HUDEP-2 (cell line): ENCODE data around the gene SH3TC1.

Source experiments
- DNase-seq, 76 experiments: peaks; one replicate each; lab custom pipeline; 2025; ENCODE audit not compliant: unreplicated experiment in 76 of 76; lab: John Stamatoyannopoulos, UW

SH3TC1 gene

DNA sequence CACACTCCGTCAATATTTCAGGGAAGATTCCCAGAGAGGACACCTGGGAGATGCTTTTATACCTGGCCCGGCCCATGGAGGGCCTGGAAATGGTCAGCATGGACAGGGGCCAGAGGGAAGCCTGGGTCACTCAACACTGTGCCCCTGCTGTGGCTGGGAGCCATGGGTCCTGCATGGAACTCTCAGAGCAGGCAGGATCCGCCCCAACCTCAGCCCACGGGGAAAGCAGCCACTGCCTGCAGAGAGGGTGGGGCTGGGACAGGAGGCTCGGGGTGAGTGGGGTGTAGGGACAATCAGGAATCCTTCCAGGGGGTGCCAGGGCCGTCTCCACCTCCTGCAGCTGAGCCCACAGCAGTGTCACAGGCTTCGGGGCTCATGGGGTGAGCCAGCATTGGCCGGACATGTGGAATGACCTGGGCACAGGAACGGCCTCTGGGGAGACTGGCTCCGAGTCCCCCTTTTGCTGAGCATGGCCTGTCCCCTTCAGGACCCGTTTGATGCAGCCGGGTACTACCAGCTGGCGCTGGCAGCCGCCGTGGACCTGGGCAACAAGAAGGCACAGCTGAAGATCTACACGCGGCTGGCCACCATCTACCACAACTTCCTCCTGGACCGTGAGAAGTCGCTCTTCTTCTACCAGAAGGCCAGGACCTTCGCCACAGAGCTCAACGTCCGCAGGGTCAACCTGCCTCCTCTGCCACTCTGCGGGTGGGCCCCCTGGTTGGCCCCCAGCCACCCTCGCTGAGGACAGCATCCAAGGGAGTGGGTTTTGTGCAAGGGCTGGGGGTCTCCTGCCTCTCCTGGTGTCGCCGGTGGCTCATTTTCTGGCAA, 41.3 kb downstream of the SH3TC1 start:
- DNase-seq: no peak

DNA sequence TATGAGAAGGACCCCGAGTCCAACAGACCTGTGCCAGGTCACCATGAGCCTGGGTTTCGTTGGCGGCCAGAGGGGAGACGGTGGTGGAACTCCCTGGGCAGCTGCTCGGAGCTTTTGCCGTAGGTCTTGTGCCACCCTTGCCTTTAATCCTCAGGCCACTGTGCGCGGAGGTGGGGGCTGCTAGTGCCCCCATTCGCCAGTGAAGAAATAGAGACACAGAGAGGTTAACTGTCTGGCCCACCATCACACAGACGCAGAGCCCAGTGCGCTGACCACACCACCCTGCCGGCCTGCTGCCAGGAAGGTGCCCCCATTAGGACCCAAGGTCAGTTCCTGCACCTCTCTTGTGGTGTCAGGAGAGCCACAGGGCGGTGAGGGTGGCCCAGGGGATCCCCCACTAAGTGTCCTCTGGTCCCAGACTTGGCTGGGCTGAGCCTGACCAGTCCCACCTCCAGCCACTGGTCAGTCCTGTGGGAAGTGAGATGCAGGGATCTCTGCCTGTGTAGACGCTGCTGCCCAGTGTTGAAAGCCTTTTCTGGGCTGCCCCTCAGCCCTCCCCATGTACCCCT, 42.2 kb downstream of the SH3TC1 start:
- DNase-seq: no peak

DNA sequence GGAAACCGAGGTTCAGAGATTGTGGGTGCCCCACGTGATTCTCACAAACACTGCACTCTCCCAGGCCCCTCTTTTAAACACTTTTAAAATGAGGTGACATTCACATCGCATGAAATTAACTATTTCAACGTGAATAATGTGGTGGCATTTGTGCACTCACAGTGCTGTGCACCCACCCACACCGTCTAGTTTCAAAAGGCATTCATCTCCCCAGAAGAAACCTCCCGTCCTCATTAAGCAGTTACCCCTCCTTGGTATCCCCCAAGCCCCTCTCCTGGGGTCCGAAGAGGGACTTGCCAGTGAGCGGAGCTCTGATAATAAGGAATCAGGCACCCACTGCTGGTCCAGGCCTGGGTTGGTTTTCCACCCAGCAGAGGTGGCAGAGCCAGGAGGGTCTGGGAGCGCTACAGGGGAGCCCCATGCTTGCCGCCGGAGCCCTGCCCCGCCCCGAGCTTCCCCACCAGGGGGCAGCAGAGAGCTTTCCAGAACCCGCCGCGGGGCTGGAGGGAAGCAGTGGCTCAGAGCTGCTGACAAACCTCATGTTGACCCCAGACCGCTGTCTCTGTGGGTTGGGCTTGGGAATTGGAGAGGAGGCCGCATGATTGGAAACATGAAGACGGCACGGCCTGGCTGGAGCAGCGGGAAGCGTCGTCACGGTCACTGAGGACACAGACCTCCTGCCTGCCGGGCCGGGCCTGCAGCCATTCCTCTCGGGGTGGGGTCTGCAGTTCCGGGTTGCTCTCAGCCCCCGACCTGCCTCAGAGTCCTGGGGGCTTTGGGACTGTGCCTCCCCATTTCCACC, 43.0 kb downstream of the SH3TC1 start:
- peak in 57 of 76 experiments; percentile 2 to 81 (median 42) for DNase-seq

DNA sequence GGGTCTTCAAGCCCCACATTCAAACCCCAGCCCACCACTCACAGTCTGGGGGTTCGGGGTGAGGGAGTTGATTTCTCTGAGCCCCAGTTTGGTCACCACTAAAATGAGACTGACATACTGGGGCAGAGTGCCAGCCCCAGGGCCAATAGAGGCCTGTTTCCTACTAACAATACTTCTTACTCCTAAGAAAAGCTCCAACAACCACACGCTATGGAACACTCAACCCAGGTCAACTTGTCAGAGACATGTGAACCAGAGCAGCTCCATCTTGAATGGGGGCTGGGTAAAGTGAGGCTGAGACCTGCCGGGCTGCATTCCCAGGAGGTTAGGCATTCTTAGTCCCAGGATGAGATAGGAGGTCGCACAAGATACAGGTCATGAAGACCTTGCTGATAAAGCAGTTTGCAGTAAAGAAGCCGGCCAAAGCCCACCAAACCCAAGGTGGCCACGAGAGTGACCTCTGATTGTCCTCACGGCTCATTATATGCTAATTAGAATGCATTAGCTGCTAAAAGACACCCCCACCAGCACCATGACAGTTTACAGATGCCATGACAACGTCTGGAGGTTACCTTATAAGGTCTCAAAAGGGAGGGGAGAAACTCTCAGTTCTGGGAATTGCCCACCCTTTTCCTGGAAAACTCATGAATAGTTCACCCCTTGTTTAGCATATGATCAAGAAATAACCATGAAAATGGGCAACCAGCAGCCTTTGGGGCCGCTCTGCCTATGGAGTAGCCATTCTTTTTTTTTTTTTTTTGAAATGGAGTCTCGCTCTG, 43.9 kb downstream of the SH3TC1 start:
- no peak for DNase-seq

DNA sequence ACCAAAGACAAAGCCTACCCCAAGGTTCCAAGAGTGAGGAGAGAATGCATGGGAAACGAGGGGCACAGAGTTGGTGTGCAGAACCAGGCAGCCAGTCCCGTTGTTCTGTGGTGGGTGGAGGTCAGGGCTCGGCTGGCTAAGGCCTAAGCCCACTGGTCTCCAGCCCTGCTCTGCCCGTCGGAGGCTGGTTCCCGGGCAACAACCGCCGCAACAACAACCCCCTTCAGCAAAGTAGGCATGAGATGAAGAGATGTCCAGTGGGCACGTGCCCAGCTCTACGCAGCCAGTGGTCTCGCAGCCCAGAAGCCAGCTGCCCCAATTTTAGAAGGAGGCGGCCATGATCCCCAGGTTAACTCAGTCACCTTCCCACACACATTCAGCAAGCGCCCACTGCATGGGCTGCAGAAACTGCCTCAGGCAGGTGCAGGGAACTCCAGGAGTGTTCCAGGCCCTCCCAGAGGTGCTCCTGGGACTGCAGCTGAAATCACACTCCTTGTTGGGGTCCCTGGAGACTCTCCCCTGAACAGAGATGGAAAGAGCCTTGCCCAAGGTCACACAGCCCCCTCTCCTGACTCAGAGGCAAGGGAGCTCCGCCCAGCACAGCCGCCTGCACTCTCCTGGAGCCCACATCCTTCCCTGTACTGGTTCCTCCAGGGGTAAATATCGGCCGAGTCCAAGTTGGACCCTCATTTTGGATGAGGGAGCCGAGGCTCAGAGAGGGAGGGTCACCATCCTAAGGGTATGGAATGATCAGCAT, 45.1 kb downstream of the SH3TC1 start:
- DNase-seq: no peak

DNA sequence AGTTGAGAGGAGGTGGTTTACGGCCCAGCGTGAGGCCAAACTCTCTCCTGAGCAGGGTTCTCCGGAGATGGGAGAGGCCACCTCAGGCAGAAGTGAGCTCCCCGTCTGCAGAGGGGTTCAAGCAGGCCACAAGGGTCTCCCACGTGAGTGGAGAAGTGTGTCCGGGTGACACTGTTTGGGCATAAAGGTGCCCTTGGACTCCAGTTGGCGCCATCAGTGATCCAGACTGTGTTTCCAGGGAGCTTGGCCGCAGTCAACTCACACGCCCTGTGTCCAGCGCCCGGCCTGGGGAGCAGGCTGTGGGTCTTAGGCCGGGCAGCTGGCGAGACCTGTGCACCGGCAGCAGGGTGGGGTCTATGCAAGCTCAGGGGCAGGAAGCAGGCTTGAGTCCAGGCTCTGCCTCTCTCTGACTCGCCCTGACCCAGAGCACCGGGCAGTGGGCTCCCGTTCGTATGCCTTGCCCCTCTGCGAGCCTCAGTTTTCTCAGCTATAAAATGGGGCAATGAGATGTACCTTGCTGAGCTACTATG, 45.9 kb downstream of the SH3TC1 start:
- no peak for DNase-seq

DNA sequence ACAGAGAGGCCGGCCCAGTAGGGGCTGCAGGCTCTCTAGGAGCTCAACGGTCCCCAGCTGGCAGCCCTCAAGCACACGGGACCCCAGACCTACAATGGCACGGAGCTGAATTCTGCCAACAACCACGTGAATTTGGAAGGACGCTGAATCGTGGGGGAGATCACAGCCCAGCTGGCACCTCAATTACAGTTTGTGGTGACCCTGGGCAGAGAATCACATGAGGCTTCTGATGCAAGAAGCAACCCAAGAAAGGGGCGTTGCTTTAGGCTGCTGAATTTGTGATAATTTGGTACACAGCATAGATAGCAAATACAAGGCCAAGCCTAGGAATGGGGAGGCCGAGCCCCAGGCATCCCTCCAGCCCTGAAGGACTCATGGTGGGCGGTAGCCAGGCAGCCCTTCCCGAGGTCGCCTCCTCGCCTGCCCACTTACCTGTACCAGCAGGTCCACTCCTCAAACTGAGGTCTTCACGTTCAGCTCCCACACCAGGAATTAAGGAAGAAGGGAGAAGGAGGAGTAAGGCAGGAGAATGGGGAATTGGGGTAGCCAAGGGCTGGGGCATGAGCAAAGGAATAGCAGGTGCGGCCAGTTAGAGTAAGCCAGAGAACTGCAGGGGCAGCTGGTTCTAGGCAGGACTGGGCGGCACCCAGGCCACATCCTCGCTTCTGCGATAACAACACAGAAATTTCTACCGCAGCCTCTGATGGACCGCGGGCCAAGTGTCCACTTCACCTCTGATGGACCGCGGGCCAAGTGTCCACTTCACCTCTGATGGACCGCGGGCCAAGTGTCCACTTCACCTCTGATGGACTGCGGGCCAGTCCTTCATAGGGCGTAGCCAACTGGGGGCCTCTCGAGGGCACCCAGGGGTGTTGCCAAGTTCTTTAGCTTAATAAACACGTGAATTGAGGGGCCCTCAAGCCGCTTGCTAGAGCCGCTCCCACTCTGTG, 47.1 kb downstream of the SH3TC1 start:
- no peak for DNase-seq

DNA sequence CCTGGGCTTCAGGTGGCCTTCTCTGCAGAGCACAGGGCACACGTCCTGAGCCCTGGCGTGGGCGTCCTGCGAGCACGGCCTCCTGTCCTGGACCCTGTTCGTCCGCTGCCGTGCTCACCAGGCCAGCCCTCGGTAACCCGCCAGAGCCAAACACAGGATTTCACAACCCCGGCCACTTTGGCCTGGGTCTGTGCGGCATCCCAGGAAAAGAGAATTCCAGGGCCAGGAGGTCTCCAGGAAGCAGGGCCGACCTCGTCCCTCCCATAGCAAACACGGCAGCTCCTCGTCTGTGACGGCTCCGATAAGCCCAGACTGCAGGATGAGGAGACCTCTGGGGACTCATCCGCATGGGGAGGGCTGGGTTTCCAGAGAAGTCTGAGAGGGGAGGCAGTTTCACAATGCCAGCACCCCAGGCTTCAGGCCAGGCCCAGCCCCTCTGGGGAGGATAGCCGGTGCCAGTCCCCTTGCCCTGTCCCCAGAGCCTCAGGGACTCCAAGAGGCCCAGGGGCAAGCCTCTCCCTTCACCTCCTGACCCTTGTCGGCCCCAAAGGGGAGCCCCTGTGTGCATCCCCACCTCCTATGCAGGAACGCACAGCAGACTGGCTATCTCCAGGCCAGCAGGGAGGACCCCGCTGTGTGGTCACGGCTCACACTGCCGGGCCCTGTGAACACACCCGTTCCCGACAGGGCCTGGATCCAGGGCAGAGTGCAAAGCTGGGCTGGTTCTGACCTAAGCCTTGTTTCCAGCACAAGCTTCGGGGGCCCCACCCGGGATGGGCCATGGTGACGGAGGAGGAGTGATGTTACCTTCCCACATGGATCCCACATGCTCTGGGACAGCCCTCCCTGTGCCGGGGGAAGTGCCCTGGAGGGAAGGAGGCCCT, 48.2 kb downstream of the SH3TC1 start:
- DNase-seq: no peak

DNA sequence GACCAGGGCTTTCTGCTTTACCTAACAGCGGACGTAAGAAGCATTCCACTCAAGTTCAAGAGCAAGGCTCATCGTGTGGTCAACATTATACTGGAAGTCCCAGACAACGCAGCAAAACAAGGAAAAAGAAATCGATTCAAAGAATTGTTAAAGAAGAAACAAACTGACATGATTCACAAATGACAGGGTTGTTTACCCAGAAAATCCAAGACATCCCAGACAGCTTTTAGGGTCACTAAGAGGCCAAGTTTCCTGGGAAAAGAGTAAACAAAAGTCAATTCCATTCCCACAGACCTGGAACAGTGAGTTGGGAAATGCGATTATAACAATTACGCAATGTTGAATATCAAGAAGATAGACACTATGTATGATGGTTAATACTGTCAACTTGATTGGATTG, 49.0 kb downstream of the SH3TC1 start:
- no peak for DNase-seq

DNA sequence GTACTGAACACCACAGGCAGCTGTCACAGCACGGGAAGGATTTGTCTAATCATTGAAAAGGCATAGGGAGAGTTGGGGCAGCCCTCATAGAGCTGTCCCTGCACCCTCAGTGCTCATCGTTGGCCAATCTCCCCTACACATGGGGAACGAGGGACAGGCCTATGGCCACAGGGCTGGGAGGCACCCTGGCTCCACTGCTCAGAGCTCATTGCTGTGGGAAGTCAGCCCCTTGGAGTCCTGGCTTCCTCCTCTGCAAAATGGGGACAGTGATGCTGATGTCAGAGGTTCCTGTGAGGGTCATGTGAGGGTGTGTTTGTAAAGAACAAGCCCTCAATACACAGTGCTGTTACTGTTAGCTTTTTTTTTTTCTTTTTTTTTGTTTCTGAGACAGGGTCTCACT, 51.1 kb downstream of the SH3TC1 start:
- DNase-seq: no peak

DNA sequence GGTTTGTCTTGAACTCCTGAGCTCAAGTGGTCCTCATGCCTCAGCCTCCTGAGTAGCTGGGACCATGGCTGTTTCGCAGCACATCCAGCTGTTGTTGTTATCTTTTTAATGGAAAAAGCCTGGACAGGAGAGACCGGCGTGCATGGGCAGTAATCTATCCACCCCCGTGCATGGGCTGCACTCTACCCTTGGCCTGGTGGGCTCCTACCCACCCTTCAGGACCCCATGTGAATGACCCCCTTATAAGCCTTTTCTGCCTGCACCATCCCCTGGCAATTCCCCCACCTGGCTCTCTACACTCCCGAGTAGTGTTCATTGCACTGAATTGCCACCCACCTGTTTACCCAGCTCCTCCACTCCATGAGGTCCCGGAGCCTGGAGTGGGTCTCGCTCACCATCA, 51.5 kb downstream of the SH3TC1 start:
- no peak for DNase-seq

DNA sequence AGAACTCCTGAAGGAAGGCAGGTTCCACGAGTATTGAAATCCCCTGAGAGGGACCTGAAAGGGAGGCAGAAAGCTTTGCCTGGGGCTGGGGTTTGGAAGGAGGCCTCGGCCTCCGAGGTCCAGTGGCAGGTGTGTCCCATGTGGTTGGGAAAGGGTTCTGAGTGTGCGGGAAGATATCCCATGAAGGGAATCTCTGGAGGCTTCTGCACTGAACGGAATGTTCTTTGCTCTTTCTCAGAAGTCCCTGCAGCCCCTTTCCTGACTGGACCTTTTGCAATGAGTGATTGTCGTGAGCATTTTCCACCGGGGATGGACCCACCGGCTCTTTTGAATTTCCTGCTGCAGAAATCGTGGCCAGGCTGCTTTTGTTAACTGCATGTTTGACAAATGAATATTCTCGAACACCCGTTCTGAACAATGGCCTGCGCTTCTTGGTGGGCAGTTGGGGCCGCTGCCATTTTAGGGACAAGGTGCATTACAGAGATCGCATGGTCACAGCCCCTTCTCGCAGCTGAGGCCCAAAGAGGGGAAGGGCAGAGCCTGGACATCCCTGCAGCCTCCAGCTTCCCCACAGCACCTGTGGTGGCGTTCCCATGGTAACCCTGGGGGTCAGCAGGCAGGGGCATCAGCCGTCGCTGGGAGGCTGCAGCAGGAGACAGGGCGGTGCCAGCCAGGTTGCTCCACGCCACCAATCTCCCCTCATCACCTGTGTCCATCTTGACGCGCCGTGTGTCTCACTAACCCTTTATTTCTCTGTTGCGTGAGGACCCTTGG, 52.2 kb downstream of the SH3TC1 start:
- no peak for DNase-seq

DNA sequence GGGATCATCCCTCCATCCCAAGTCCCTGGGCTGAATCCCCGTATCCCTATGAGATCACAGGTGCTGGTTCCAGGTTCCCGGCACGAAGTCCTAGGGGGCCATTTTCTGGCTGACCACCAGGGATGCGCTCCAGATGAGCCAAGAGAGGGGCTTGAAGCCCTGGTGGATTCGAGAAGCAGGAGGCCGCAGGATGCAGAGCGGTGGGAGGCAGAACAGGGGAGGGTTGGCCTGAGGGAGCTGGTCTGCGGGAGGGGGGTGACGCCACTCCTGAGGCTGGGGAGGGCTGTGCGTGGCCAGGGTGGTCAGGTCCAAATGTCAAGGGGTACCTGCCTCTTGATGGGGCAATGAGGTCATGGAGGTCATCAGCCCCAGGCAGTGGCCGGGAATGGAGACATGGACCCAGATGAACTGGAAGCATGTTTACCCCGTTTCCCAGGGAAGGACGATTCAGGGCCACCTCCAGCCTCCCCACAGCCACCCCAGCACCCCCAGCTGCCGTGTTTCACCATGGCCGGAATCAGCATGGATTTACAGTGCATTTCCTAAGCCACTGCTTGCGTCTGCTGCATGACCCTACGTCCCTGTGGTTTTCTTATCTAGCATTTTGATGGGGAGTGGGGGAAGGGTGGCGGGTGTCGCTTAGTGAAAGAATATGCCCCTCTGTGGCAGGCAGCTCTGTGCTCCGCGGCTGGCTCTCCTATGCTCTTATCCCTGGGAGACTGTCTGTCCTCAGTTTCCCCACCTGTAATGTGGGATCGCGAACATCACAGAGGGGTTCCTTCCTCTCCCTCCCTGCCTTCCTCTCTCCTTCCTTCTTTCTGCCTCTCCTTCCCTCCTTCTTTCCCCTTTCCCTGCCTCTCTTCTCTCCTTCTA, 53.4 kb downstream of the SH3TC1 start:
- no peak for DNase-seq

DNA sequence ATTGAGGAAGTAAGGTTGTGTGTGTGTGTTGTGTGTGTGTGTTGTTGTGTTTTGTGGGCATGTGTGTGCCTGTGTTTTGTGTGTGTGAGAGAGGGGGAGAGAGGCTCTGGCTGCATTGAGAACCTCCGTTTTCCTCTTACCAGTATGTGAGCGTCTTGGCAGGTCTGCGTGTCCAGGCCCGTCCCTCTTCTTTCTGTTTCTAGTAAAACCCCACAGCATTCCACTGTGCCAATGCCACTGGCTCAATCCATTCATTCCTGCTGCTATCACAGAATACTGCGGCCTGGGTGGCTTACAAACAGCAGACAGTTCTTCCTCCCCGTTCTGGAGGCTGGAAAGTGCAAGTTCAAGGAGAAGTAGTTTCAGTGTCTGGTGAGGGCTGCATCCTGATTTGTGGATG, 55.0 kb downstream of the SH3TC1 start:
- no peak for DNase-seq

DNA sequence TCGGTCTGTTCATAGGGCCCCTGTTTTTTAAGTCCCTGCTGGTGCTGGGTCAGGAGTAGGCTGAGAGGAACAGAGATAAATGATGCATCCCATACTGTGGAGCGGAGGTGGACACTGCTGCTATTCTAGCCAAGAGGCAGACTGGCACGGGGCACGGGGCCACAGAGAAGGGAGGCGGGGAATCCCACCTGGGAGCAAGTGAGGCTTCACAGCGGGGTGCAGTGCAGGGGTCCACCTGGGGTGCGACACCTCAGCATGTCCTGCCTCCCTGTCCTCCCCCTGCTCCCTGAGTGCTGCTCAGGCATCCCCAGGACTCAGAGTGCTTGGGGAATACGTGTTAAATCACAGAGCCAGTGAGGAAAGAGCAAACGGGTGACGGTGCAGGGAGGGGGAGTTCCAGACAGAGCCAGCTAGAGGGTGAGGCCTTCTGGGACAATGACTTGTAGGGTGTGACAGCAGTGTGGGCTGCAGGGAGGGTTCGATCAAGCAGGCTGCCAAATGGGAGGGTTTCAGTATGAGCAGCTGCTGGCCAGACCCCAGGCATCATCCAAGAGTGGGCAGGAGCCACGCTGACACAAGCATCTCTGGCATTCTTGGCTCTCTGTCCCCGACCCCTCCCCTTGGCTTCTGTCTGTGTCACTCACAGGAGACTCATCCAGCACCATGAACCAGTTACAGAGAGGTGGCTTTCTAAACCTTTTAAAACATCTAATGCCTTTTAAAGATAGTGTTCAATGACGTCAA, 56.8 kb downstream of the SH3TC1 start:
- DNase-seq: no peak

DNA sequence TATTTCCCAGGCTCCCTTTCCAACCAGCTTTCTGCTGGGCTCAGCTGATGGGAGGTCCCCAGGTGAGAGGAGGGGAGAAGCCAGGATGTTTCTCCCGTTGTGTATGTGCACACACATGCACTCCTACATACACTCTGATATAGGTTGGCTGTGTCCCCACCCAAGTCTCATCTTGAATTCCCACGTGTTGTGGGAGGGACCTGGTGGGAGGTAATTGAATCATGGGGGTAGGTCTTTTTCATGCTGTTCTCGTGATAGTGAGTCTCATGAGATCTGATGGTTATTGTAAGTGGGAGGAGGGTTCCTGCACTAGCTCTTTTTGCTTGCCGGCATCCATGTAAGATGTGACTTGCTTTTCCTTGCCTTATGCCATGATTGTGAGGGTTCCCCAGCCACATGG, 58.8 kb downstream of the SH3TC1 start:
- DNase-seq: no peak
